ENCODE measurements around the gene HAND2.

Gene HAND2

DNA sequence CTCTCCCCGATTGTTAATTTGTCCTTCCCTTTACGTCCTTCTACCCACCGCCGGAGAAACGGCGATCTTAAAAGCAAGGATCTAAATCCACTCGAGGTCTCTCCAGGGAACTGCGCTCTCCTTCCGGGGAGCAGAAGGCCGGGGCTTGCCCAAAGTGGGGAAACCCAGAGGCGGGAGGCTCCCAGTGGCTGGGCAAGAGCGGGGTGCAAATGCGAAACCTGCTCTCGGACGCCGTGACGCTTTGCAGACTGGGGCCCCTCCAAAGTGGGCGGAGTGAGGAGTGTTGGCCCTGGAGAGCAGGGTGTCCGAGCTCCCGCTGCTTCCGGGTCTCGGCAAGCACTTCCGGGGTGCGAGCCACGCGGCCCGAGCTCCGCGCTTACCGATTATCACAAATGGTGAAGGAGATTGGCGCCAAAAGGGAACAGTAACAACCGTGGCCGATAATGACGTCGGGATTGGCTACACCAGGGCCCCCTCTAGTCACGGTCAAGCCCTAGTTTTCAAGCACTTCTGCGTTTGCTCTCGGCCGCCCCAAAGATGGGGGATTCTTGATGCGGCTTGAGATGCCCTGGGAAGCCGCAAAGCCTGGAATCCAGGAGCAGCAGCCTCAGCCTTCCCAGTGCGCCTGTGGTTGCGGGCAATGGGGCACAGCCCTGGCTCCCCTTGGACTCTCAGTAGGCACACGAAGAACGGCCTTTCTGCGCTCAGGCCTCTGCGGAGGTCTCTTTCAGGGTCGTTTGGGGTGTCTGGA, 29.0 kb downstream of the HAND2 start:
- DNase-seq = no peak

DNA sequence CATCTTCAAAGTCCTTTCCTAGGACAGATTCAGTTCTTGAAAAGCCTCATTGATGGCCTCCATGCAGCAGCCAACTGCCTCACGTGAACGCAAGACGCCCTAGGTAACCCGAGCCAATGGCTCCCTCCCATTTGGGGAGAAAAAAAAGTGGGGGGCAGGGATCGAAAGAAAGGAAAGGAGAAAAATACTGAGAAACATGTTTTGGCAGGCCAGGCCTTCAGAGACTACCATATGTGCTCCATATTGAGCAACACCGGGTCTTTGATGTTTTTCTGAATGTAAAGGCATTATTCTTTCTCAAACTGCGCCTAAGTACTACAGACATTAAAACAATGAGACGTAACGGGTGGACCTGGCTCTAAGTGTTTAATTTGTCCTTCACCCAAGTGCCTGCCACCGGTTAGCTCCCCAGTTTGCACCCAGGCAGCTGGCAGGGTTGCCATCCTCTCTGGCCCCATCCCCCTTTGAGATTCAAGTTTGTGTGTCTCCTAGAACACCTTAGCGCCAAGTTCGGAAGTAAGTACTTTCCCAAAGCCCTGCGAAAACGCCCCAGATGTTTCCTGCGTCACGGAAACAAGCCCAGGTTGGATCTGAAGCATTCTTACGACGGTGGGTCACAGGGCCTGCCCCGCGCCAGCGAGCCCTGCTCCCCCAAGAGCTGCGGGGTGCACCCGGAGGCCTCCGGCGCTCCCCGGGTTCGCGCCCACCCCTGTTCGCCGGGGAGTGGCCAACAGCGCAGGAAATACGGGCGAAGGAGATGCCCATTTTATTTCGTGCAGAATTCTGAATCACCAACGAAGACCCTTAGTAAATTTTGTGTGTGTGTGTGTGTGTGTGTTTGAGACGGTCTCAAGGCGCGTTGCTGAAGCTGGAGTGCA, 30.1 kb downstream of the HAND2 start:
- DNase-seq = no peak

DNA sequence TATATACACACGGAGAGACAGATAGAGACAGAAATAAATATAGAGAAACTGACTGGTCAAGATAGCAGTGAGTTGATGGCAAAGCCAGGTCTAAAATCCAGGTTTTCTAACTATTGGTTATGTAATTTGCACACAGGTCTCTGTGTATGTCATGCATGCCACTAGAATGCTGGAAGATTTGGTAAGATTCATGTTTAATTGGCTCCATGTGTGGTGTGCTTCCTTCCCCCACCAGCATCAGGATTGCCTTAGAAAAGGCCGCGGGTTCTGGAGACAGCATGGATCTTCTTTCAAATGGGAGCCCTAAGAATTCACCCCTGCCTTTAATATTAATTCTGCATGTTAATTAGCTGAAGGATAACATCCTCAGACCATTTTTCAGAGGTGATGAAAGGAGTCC, 31.3 kb downstream of the HAND2 start:
- no peak for DNase-seq

DNA sequence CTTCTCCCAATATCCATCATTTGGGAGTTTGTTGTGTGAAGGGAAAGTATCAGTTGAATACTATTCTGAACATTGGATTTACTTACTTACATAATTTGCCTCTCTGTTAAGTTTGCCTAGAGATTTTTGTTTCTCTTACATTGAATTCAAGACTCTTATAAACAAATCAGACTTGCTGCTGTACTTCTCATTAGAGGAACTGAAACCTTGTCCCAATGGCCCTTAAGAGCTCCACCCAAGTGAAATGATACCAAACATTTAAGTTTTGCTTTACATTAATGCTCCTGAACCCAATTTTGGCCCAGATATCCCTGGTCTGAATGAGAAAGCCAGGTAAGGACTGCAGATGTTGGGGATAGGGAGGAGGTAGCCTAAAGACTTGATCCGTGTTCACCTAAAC, 32.0 kb downstream of the HAND2 start:
- DNase-seq = no peak

DNA sequence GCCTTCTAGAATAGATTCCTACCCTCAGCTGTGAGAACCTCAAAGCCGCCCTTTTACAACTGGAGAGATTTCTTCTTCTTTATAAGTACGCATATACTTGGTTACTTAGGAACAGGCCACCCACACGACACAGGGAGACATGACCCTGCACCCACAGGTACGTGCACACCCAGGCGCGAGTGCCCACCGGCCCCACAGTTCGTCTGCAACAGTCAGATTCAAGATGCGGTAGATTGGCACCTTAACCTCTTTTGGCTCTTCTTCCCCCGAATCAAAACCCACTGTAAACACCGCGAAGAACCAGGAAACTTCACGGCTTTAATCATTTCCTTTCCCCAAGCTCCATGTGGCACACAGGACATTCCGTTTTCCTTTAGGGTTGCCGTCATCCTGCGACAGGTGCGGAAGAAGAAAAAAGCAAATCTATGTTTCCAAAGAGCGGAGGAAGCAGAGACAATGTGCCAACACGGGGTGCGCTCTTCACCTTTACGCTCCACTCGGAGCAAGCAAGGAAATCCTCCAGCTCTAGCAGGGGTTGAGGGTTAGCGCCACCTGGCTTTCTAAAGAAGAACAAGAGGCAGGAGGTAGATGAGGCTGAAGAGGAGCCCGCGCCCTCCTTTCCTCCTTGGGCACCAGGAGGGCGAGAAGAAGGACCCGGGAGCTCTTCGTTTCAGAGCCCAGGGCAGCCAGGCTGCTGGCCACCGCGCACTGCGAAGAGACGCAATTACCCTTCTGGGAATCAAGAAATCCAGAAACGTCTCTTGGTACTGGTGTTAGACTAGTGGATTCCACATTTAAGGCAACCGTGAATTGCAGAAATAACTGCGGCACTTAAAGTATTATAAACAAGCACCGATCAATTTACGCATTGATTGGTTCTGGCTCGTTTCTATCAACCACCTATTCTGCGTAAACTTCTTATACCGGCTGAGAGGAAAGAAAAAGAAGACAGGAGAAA, 35.7 kb downstream of the HAND2 start:
- DNase-seq = peak; percentile 23 to 37

DNA sequence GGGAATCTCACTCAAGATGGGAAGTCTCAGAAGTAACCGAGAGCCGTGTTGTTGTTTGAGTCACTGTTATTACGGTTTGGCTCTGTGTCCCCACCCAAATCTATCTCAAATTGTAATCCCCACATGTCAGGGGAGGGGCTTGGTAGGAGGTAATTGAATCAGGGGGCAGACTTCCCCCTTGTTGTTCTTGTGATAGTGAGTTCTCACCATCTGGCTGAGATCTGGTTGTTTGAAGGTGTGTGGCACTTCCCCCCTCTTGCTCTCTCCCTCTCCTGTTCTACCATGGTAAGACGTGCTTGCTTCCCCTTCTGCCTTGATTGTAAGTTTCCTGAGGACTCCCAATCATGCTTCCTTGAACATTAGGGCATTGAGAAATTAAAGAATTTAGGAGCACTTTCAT, 37.0 kb downstream of the HAND2 start:
- no peak for DNase-seq

DNA sequence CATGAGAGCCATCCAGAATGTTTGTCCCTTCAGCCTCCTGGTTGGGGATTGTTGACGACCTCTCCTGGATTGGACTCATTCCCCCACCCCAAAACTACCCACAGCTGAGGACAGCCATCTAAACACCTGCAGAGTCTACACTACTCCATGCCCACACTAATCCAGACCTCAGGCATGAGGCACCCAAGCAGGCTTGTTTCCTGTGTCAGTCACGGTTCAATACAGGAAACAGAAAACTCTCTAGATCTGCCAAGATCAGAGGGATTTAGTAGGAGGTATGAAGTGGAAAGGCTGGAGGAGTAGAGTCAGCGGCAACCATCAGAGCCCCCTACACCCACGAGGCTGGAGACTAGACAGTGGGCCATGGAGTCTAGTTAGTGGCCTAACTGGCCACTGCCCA, 37.7 kb downstream of the HAND2 start:
- DNase-seq = no peak

DNA sequence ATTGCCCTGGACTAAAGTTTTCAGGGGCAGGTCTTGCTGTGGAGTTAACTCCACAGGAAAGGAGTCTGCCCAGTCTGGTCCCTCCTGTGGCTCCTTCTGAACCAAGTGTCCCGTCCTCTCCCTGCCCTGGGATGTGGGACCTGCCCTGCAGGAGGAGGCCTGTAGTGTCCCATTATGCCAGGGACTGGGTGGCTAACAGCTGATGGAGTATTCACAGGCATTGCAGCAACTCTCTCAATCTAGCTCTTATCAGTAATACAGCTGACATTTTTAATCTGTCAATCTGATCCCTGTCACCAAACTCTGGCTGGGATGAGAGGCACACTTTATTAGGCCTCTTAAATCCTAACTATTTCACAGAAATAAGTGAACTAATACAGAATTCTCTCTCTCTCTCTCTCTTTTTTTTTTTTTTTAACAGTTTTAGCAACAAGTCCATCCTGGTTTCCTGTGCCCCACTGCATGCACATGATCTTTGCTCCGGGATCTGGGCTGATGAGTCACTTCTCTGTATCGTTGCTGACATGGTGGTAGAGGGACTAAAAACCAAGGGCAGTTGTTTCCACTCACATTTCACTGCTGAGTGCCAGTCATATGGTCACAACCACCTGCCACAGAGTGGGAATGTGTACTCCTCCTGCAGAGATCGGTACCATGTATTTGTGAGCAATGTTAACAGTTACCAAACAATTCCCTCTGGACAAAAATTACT, 39.1 kb downstream of the HAND2 start:
- no peak for DNase-seq

DNA sequence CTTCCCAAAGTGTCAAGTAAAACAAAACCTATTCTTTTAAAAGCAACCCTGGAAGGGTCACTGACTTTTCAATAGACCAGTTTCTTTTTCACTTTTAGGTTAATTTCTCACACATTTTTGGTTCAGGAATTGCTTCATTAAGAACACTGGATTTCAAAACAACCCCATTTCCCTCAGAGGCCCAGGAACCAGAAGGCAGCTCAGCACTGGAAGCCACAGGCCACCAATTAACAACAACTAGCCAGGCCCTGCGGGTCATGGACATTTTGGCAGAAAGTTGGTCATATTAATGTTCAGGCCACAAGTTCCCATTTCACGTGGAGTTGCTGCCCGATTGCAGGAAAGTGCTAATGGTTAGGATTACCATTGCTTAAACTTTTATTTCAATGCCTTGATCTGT, 39.8 kb downstream of the HAND2 start:
- no peak for DNase-seq

DNA sequence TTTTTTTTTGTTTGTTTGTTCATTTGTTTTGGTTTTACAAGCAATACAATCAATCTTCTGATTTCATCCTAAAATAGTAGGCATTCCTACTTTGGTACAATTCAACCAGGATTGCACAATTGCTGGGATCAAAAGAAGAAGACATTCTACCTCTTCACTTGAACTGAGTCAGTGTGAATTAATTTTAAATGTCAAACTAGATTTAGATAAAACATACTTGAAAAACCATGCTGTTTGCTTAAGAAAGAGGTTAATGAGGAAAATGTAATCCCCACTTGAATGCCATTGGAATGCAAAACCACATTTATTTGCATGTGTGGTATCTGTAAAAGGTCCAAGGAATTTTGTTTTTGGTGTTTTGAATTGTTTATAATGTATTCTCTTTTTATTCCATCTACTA, 40.5 kb downstream of the HAND2 start:
- no peak for DNase-seq

DNA sequence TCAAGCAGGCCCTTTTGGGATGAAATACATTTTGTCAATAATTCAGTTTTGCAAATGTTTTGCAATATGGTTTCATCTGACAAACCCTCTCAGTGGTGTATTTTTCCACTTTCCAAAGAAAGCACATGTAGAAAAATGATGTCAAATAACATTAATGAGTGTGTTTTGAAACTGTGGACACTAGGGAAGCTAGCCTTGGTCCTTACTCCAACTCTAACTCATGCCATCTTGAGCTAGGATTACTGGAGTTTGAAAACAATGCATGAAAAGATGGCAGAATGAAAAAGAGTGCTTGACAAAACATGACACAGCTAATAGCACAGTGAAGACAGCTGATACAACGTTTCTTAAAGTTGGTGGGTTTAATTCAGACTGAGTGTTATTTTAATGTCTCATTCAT, 41.4 kb downstream of the HAND2 start:
- DNase-seq = no peak

DNA sequence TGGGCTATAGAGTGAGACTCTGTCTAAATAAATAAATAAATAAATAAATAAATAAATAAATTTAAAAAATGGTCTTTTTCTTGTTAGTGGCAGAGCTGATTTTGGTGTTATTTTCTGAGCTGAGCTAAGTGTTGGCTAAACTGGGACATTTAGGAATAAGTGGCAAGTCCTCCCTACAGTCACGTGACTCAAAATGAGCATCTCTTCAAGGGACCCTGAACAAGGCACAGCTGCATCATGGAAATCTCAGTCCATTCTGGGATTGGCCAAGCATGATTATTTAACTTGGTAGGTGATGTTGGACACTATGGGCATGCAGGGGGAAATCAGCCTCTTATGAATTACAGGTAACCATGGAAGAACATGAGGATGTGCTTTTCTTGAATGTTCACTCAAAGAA, 42.0 kb downstream of the HAND2 start:
- DNase-seq = no peak

DNA sequence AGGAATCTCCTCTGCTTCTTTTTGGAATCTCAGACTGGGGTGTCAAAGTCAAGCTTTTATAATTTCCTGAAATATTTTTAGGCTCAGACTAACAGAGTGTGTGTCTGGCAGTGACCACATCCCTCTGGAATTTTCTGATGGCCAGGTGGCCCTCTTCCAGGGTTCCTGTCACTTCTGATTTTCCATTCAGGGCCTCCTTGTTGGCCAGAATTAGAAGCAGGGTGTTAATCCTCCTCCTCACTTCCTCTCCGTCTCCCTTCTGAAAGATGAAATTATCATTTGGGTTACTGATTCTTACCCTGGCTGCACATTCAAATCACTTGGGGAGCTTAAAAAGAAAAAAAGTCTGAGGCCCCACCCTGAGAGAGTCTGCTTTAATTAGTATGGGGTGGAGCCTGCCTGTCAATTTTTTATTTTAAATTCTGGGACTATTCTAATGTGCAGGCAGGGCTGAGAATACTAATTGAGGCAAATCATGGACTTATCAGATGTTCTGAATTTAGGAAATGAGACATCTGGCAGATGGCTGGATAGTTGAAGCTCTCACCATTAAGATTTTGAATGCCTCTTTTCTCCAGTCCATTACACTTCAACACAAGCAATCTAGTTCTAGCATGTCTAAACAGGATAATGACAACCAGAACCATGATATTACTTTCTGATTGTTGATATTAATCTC, 43.2 kb downstream of the HAND2 start:
- DNase-seq = no peak

DNA sequence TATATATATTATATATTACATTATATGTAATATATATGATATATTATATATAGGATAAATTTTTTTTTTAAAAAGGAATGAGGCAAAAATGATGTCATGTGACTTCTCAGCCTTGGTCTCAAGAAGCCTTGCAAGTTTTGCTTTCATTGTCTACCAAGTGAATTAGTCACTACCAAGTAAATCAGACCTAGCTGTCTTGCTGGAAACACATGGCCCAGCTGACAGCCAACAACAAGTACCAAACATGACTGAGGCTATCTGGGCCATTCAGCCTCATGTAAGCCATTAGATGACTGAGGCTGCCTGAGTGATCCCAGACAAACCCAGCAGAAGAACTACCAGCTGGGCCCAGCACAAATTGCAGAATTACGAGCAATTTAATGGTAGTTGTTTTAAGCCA, 44.9 kb downstream of the HAND2 start:
- DNase-seq = no peak

DNA sequence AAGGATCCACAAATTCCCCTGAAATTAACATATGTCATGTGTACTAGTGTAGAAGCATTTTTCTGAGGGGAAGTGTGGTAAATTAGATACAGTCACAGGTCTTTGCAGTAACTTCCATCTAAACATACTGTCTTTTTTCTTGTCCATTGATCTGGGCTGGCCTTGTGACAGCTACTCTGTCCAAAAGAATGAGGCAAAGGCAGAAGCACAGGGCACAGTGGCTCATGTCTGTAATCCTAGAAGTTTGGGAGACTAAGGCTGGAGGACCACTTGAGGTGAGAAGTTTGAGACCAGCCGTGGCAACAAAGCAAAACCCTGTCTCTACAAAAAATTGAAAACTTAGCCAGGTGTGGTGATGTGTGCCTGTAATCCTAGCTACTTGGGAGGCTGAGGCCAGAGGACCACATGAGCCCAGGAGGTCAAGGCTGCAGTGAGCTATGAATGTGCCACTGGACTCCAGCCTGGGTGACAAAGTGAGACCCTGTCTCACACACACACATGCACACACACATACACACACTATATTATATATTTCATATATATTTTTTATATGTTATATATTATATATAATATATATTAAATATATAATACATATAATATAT, 47.6 kb downstream of the HAND2 start:
- DNase-seq = no peak

DNA sequence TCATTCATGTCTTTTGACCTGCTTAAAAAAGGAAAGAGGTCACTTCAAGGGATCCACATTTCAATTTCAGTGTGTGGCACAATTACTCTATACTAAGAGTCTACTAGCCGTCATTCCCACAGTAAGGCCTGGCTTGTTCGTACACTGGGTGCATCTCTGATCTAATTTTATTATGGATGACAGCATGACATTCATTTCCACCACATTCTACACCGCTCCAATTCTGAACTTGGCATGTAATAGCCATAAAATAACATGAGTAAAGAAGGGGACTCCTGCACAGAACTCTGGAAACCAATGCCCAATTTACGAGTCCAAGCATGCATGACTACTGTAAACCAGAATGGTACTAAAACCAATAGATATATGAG, 51.1 kb downstream of the HAND2 start:
- DNase-seq = no peak

DNA sequence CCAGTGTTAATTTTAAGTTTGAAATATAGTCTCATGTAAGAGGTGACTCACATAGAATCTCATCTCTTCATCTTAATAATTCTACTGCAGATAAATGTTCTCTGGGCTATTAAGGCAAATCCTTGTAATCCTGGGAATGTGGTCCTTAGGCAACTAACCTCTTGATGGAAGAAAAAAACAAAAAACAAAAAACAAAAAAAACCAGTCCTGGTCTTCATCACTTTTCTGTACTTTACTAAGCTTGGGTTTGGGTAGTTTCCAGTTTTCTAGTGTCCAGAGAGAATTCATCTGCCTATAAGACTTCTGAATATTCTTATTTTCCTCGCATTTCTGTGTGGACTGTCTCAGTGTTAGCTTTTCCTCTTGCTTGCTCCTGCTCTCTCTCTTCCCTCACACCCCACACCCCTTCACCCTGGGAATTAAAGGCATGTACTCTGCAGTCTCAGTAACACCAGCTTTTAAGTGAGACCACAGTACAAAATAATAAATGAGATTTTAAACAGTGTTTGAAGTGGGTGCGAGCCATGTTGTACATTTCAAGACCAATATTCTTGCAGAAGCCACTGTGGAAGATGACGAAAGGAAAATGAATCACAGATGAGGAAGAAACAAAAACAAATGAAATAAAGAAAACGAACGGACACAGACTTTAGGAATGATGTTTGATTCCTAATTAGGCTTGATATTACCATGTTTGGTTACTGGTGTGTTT, 51.7 kb downstream of the HAND2 start:
- DNase-seq = no peak

DNA sequence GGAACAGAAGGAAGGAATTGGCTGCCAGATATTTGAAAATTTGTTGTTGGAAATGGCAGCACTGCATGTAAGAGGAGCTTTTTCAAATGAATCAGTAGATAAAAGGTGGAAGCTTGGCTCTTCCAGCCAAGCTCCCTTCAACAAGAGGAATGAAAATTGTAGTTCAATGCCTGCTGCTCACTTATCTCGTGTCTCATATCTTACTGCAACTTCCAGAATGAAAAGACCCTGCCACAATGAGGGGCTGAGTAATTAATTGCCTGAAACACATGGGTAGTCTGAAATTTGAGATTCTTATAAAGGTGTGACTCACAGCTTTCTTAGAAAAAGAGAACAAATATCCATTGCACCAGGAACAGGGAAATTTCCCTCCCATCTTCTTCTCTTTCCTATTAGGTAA, 53.0 kb downstream of the HAND2 start:
- no peak for DNase-seq
